GM10266 (cell line): ENCODE data around the gene SPTBN4.
"Not testable (repeated sequence)": the region's sequence is repeated elsewhere in the genome, so short reads cannot be mapped to it uniquely, and the experiment has no call there.

ENCODE experiments used
- DNase-seq: peaks from one replicate; pipeline ENCODE4 v3.0.0; 2012; ENCODE audit errors: extremely low spot score
- CTCF ChIP-seq: IDR thresholded peaks from 2 replicates; pipeline ENCODE4 v1.5.1; 2012; ENCODE audit warnings: mild to moderate bottlenecking, low read depth; ENCODE audit not compliant: control insufficient read depth, insufficient read depth; ENCODE audit errors: missing control alignments

SPTBN4 gene

DNA sequence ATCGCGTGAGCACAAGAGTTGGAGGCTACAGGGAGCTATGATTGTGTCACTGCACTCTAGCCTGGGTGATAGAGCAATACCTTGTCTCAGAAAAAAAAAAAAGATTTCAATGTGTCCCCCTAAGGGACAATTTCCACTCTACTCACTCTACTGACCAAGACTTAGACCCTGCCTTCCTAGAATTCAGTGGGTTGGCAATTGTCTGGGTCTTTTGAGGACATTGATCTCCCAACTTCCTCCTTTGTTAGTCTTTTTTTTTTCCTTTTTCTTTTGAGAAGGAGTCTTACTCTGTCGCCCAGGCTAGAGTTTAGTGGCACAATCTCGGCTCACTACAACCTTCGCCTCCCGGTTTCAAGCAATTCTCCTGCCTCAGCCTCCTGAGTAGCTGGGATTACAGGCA lies 2.2 kb downstream of the SPTBN4 start:
- no peak for DNase-seq
- TF ChIP-seq CTCF = no peak

DNA sequence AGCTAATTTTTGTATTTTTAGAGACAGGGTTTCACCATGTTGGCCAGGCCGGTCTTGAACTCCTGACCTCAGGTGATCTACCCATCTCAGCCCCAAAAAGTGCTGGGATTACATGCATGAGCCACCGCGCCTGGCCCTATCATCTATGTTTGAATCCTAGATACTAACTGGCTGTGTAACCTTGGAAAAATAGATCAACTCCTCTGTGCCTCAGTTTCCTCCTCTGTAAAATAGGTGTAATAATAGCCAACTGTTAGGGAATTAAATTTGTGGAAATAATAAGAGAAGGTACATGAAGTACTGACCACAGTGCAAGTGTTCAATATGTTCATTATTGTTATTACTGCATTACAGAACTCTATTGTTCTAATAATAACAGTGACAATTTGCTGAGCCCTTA lies 4.3 kb downstream of the SPTBN4 start:
- no peak for TF ChIP-seq CTCF
- DNase-seq = no peak

GRCh38 chr19:40472516-40472915 lies 5.7 kb downstream of the SPTBN4 start:
- TF ChIP-seq CTCF = no peak
- DNase-seq = no peak

DNA sequence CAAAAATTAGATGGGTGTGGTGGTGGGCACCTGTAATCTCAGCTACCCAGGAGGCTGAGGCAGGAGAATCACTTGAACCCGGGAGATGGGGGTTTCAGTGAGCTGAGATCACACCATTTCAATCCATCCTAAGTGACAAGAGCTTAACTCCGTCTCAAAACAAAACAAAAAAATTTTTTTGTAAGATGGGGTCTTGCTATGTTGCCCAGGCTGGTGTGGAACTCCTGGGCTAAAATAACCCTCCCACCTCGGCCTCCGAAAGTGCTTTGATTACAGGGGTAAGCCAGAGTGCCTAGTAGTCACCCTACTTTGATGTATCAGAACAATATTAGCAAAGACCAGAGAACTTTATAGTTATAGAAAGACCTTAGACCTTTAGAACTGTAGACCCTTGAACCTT lies 7.9 kb downstream of the SPTBN4 start:
- TF ChIP-seq CTCF = no peak
- no peak for DNase-seq

DNA sequence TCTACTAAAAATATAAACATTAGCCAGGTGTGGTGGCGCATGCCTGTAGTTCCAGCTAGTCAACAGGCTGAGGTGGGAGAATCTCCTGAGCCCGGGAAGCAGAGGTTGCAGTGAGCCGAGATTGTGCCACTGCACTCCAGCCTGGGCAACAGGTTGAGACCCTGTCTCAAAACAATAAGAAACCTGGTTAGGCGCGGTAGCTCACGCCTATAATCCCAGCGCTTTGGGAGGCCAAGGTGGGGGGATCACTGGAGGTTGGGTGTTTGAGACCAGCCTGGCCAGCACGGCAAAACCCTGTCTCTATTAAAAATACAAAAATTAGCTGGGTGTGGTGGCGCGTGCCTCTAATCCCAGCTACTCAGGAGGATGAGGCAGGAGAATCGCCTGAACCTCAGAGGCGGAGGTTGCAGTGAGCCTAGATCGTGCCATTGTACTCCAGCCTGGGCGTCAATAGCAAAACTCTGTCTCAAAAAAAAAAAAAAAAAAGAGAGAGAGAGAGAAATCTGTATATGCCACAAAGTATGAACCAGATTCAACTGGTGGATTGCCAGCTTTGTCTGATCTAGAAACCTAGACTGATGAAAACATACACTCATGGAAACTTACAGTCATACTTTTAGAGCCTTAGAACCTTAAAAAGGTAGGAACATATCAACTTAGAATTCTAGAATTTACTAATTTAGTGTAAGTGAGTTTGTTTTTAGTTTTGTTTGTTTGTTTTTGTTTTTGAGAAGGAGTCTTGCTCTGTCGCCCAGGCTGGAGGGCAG lies 9.3 kb downstream of the SPTBN4 start:
- not testable (repeated sequence) for DNase-seq

- no peak for DNase-seq
- TF ChIP-seq CTCF = no peak
Measured at GRCh38 chr19:40486017-40486416, 19.2 kb downstream of the SPTBN4 start.

GRCh38 chr19:40489882-40490230 lies 23.1 kb downstream of the SPTBN4 start:
- no peak for DNase-seq

More at GRCh38 chr19:40489882-40490230, 23.1 kb downstream of the SPTBN4 start:
- no peak for TF ChIP-seq CTCF
